Lower leg skin (tissue), 4 donors: ENCODE measurements around the gene MAFB. TPM values are rescaled to one million over a fixed set of nuclear protein-coding genes. Genes with fewer than 3 reads are reported as not detected.
A peak's percentile ranks its signal among the peaks of the same experiment; 100 is the strongest.

ENCODE experiments used
- DNase-seq, 2 donors: peaks; one replicate each; pipeline ENCODE4 v3.0.0-alpha.2; 2019; ENCODE audit warnings: low spot score in 2 of 2
- H3K4me3 ChIP-seq: fragments of 200-600 bp; sonication (generic); 2 replicates; pipeline ENCODE4 v1.5.1; 2017; ENCODE audit warnings: mild to moderate bottlenecking, low read depth; ENCODE audit not compliant: poor library complexity, severe bottlenecking
- CTCF ChIP-seq, 3 donors: fragments of 450-650 bp; IDR thresholded peaks; one replicate each; pipeline ENCODE4 v1.5.1; 2016; ENCODE audit warnings: antibody characterized with exemption in 3 of 3, mild to moderate bottlenecking in 3 of 3, moderate library complexity in 2 of 3
- POLR2A ChIP-seq, 2 donors: fragments of 450-650 bp; IDR thresholded peaks; one replicate each; pipeline ENCODE4 v1.6.1; 2016 to 2017; ENCODE audit warnings: antibody characterized with exemption in 2 of 2, mild to moderate bottlenecking in 1 of 2, moderate library complexity in 1 of 2
- WGBS, 2 donors: methylation state at CpG; one replicate each; pipeline ENCODE4 v1.1.5; 2018; 5-methylcytosine and 5-hydroxymethylcytosine counted together
- intact Hi-C: fragments of 100-400 bp; cut with DNase I; formaldehyde crosslinking; loops from one replicate; pipeline ENCODE4 v1.15.0; 2023; ENCODE audit warnings: low total_unique reads
- total RNA-seq, 4 donors: library from RNA; depleted of rRNA; stranded (reverse); fragments of >200 nt; gene quantifications; one replicate each; pipeline ENCODE4 v1.1.0, GENCODE V29; 2016

Gene MAFB
- total RNA-seq, 4 donors from 2014 or later = 40.4 to 96.8 (median 60.8) TPM

GRCh38 chr20:40717343-40717865, 28.4 kb upstream of the MAFB start:
- TF ChIP-seq POLR2A (IDR thresholded peaks at IDR 0.05) (no peak), CTCF (IDR thresholded peaks at IDR 0.05) (no peak)
- H3K4me3 ChIP-seq = no peak overlapping the region
- intact Hi-C loops = no loop called here
- WGBS, 2 donors = 67 to 73% methylated on average over 13 of the region's 13 CpGs
- no peak for DNase-seq

GRCh38 chr20:40715491-40715890, 26.5 kb upstream of the MAFB start:
- WGBS, 2 donors = 80 to 90% methylated on average over 3 of the region's 3 CpGs
- intact Hi-C loops = no loop called here
- TF ChIP-seq POLR2A (IDR thresholded peaks at IDR 0.05) (no peak), CTCF (IDR thresholded peaks at IDR 0.05) (no peak)
- no peak for DNase-seq
- no peak overlapping the region for H3K4me3 ChIP-seq

- no peak overlapping the region for H3K4me3 ChIP-seq
- DNase-seq = no peak
- no peak for TF ChIP-seq CTCF (IDR thresholded peaks at IDR 0.05)
- TF ChIP-seq POLR2A (IDR thresholded peaks at IDR 0.05) = no peak
- intact Hi-C loops = no loop called here
- 88 to 94% methylated on average over 3 of the region's 3 CpGs for WGBS, 2 donors
Measured at GRCh38 chr20:40714916-40715315, 25.9 kb upstream of the MAFB start.

- no peak overlapping the region for H3K4me3 ChIP-seq
- WGBS, 2 donors = 93 to 96% methylated on average over 4 of the region's 4 CpGs
- TF ChIP-seq POLR2A (IDR thresholded peaks at IDR 0.05) (no peak), CTCF (IDR thresholded peaks at IDR 0.05) (no peak)
- intact Hi-C loops = no loop called here
- no peak for DNase-seq
Measured at GRCh38 chr20:40714109-40714508, 25.1 kb upstream of the MAFB start.

GRCh38 chr20:40713508-40713907, 24.5 kb upstream of the MAFB start:
- TF ChIP-seq POLR2A (IDR thresholded peaks at IDR 0.05) = no peak
- no peak for TF ChIP-seq CTCF (IDR thresholded peaks at IDR 0.05)

GRCh38 chr20:40711079-40711478, 22.0 kb upstream of the MAFB start:
- peak in 1 of 2 donors; percentile 36 for DNase-seq
- 75 to 77% methylated on average over 13 of the region's 13 CpGs for WGBS, 2 donors
- TF ChIP-seq POLR2A (IDR thresholded peaks at IDR 0.05) = no peak
- TF ChIP-seq CTCF (IDR thresholded peaks at IDR 0.05) = no peak
- intact Hi-C loops = no loop called here
- H3K4me3 ChIP-seq = no peak overlapping the region

More at GRCh38 chr20:40713508-40713907, 24.5 kb upstream of the MAFB start:
- intact Hi-C loops = no loop called here
- WGBS, 2 donors = 77 to 90% methylated on average over 6 of the region's 6 CpGs
- H3K4me3 ChIP-seq = no peak overlapping the region
- no peak for DNase-seq
